ENCODE measurements around the gene GPR55.

Gene GPR55

GRCh38 chr2:230934231-230935129, 9.4 kb upstream of the GPR55 start:
- DNase-seq, result no peak

GRCh38 chr2:230933521-230934180, 8.6 kb upstream of the GPR55 start:
- no peak for DNase-seq

GRCh38 chr2:230932556-230933511, 7.8 kb upstream of the GPR55 start:
- peak; percentile 22 for DNase-seq

GRCh38 chr2:230931556-230932231, 6.7 kb upstream of the GPR55 start:
- no peak for DNase-seq

GRCh38 chr2:230930928-230931555, 6.0 kb upstream of the GPR55 start:
- no peak for DNase-seq

GRCh38 chr2:230930149-230930780, 5.2 kb upstream of the GPR55 start:
- DNase-seq, result no peak

GRCh38 chr2:230929381-230930148, 4.5 kb upstream of the GPR55 start:
- DNase-seq, result no peak

GRCh38 chr2:230928701-230929380, 3.8 kb upstream of the GPR55 start:
- peak; percentile 22 for DNase-seq

- DNase-seq, result peak; percentile 24
These were observed 2.8 kb upstream of the GPR55 start for GRCh38 chr2:230927711-230928341.

GRCh38 chr2:230925879-230926765, 1.1 kb upstream of the GPR55 start:
- DNase-seq, result peak; percentile 65

GRCh38 chr2:230925443-230925878, 419 bp upstream of the GPR55 start:
- peak; percentile 58 for DNase-seq

GRCh38 chr2:230924092-230924469, 961 bp downstream of the GPR55 start:
- no peak for DNase-seq

- peak; percentile 39 for DNase-seq
These were observed 1.9 kb downstream of the GPR55 start for GRCh38 chr2:230922951-230923717.

- DNase-seq, result peak; percentile 24
These were observed 3.0 kb downstream of the GPR55 start for GRCh38 chr2:230921806-230922595.

- DNase-seq, result peak; percentile 33
These were observed 4.9 kb downstream of the GPR55 start for GRCh38 chr2:230920167-230920566.

GRCh38 chr2:230919681-230920080, 5.4 kb downstream of the GPR55 start:
- DNase-seq, result no peak

- DNase-seq, result no peak
These were observed 5.8 kb downstream of the GPR55 start for GRCh38 chr2:230919240-230919639.
